GM06990 (cell line): ENCODE results near the gene IL22RA2.
A peak's percentile ranks its signal among the peaks of the same experiment; 100 is the strongest.

ENCODE experiments used
- DNase-seq: peaks from one replicate; pipeline ENCODE4 v3.0.0-alpha.2; 2011; ENCODE audit not compliant: insufficient read length; ENCODE audit errors: extremely low read depth
- H3K27me3 ChIP-seq: replicated peaks from 2 replicates; pipeline ENCODE4 v1.6.0; 2011; ENCODE audit warnings: low read length; ENCODE audit not compliant: control insufficient read depth, insufficient read depth
- H3K36me3 ChIP-seq: 2 replicates; pipeline ENCODE4 v1.5.1; 2011; ENCODE audit warnings: low read length; ENCODE audit not compliant: control insufficient read depth, insufficient read depth
- H3K4me3 ChIP-seq: replicated peaks from 2 replicates; pipeline ENCODE4 v1.5.1; 2011; ENCODE audit warnings: low read depth, mild to moderate bottlenecking, control low read depth, low read length
- CTCF ChIP-seq: IDR thresholded peaks from 2 replicates; pipeline ENCODE4 v1.5.1; 2011; ENCODE audit warnings: low read length, control low read depth, mild to moderate bottlenecking, inconsistent platforms; ENCODE audit not compliant: insufficient read depth, poor library complexity, severe bottlenecking

The IL22RA2 gene

GRCh38 chr6:137122612-137123011, 50.8 kb downstream of the IL22RA2 start:
- H3K4me3 ChIP-seq: no peak overlapping the region
- H3K27me3 ChIP-seq: no peaks in the 10 kb centered on the region
- DNase-seq: peak; percentile 59
- no peak for TF ChIP-seq CTCF
- no peaks in the 10 kb centered on the region for H3K36me3 ChIP-seq

DNA sequence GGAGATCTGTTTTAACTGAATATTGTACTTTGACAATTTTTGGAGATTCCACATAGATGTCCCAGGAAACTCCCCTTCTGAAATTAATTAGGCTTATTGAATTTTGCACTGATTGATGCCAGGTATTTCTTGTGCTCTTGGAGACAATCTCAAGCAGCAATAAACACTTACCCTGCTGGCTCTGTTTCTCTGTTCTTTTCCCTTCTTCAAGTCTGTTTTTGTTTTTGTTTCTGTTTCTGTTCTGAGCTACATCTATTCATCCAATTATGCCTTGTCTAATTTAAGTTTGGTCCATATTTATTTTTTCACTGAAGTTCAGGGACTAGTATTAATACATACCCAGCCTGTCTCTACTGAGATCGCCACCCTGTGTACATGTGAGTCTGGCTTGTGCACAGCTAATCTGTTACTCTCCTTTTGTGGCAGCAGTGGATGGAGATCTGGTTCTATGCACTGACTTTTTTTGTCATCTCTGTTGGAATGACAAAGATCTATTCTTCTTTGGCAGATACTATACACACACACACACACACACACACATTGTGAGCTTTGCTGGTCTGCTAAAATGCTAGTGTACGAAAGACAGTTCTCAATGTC, 51.9 kb downstream of the IL22RA2 start:
- DNase-seq: no peak
- Histone ChIP-seq H3K27me3 (no peaks in the 10 kb centered on the region), H3K4me3 (no peak overlapping the region), H3K36me3 (no peaks in the 10 kb centered on the region)
- no peak for TF ChIP-seq CTCF

GRCh38 chr6:137120748-137121147, 52.7 kb downstream of the IL22RA2 start:
- no peaks in the 10 kb centered on the region for H3K36me3 ChIP-seq
- TF ChIP-seq CTCF: no peak
- no peak overlapping the region for H3K4me3 ChIP-seq
- no peak for DNase-seq
- no peaks in the 10 kb centered on the region for H3K27me3 ChIP-seq

GRCh38 chr6:137119196-137120104, 54.0 kb downstream of the IL22RA2 start:
- no peaks in the 10 kb centered on the region for H3K27me3 ChIP-seq
- no peak for TF ChIP-seq CTCF
- no peak overlapping the region for H3K4me3 ChIP-seq
- DNase-seq: no peak
- H3K36me3 ChIP-seq: no peaks in the 10 kb centered on the region

DNA sequence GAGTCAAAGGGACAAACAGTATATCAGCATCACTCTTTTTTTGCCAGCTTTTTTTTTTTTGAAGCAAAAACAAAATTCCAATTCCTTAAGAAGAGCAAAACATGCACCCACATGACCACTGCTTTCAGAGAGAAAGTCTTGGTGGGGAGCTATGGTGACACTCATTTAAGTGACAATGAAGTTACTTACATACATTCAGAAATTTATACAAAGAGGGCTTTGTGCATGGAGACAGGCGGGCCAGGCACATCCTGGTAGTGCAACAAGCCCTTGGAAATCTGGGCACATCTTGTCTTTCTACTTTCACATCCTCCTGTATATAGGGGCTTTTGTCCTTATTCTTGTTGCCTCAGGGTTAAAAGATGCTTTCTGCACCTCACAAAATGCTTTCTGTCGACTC, 55.9 kb downstream of the IL22RA2 start:
- no peaks in the 10 kb centered on the region for H3K36me3 ChIP-seq
- TF ChIP-seq CTCF: no peak
- H3K4me3 ChIP-seq: no peak overlapping the region
- no peaks in the 10 kb centered on the region for H3K27me3 ChIP-seq
- DNase-seq: no peak
